Fibroblast of the aortic adventitia (primary cell): ENCODE data around the gene ASS1. TPM values are rescaled to one million over a fixed set of nuclear protein-coding genes. Genes with fewer than 3 reads are reported as not detected.

Experiments used
- DNase-seq: peaks from one replicate; pipeline ENCODE4 v3.0.0-alpha.2; 2010; ENCODE audit warnings: low read depth
- H3K4me3 ChIP-seq: 2 replicates; pipeline ENCODE4 v1.5.1; 2011; ENCODE audit warnings: low read depth, mild to moderate bottlenecking, control low read depth, low read length, moderate library complexity
- CTCF ChIP-seq: IDR thresholded peaks from 2 replicates; pipeline ENCODE4 v1.5.1; 2011; ENCODE audit warnings: mild to moderate bottlenecking, low read length, control low read depth, inconsistent platforms; ENCODE audit not compliant: insufficient read depth
- total RNA-seq: library from RNA; depleted of rRNA; stranded (reverse); fragments of >200 nt; gene quantifications from 2 replicates; pipeline ENCODE4 v1.2.3, GENCODE V29; 2012; ENCODE audit warnings: low replicate concordance

ASS1 gene
- total RNA-seq, 1 donor, result 73.1 TPM

- no peak for DNase-seq
- no peak for TF ChIP-seq CTCF
- no peak overlapping the region for H3K4me3 ChIP-seq
These were observed 1.9 kb upstream of the ASS1 start for GRCh38 chr9:130442746-130443455.

GRCh38 chr9:130443456-130443801 lies 1.3 kb upstream of the ASS1 start:
- no peak for TF ChIP-seq CTCF
- DNase-seq, result no peak
- no peak overlapping the region for H3K4me3 ChIP-seq

GRCh38 chr9:130443840-130444492 lies 795 bp upstream of the ASS1 start:
- no peak overlapping the region for H3K4me3 ChIP-seq
- TF ChIP-seq CTCF, result no peak
- DNase-seq, result no peak

- peak; percentile 71 for DNase-seq
- H3K4me3 ChIP-seq, result peak overlapping the region; percentile 69
- TF ChIP-seq CTCF, result no peak
These were observed 665 bp downstream of the ASS1 start for GRCh38 chr9:130445268-130445983.

GRCh38 chr9:130446101-130446861 lies 1.5 kb downstream of the ASS1 start:
- TF ChIP-seq CTCF, result no peak
- peak overlapping the region; percentile 69 for H3K4me3 ChIP-seq
- DNase-seq, result peak; percentile 96

GRCh38 chr9:130447193-130447816 lies 2.5 kb downstream of the ASS1 start:
- TF ChIP-seq CTCF, result no peak
- DNase-seq, result no peak
- H3K4me3 ChIP-seq, result no peak overlapping the region
